Measurements from ENCODE around the gene CYP3A7. TPM values are rescaled to one million over a fixed set of nuclear protein-coding genes. Genes with fewer than 3 reads are reported as not detected.

The CYP3A7 gene
- total and polyA plus RNA-seq, 2 of the 13 experiments (the other 11 are each of a cell fraction or from before 2014, with no cell fraction given), result 5.8 to 6.4 TPM

- TF ChIP-seq HMGXB4 (CRISPR knock-in tag; IDR thresholded peaks at IDR 0.05; ENCODE audit: borderline replicate concordance in 1 of 2, low read depth in 1 of 2) (peak; percentile 21 to 62; a peak in 3 of 4 replicates), RFX1 (IDR thresholded peaks at IDR 0.05) (no peak), IKZF1 (IDR thresholded peaks at IDR 0.05) (no peak), ASH2L (IDR thresholded peaks at IDR 0.05; ENCODE audit: insufficient read length, low read depth, low read length) (no peak), SP4 (CRISPR knock-in tag; IDR thresholded peaks at IDR 0.05) (no peak), ZFYVE20 (CRISPR knock-in tag; IDR thresholded peaks at IDR 0.05; ENCODE audit: borderline replicate concordance, low read depth) (0 out of 2 replicates have a peak, but pooled peaks have one; percentile 61), ZNF362 (CRISPR knock-in tag; IDR thresholded peaks at IDR 0.05; ENCODE audit: borderline replicate concordance) (0 out of 2 replicates have a peak, but pooled peaks have one; percentile 22), ZNF691 (CRISPR knock-in tag; IDR thresholded peaks at IDR 0.05; ENCODE audit: borderline replicate concordance, low read depth) (peak; percentile 57), IRF2 (CRISPR knock-in tag; IDR thresholded peaks at IDR 0.05) (peak; percentile 80), KDM3A (CRISPR knock-in tag; IDR thresholded peaks at IDR 0.05; ENCODE audit: low read depth) (0 out of 2 replicates have a peak, but pooled peaks have one; percentile 21), CBX2 (IDR thresholded peaks at IDR 0.05; ENCODE audit: low read depth, low read length) (no peak), CBX2 (CRISPR knock-in tag; IDR thresholded peaks at IDR 0.05; ENCODE audit: low read depth) (peak; percentile 29; the same call in 1 of the 2 replicates), ZNF350 (CRISPR knock-in tag; IDR thresholded peaks at IDR 0.05; ENCODE audit: borderline replicate concordance, low read depth) (peak; percentile 93), THRA (CRISPR knock-in tag; IDR thresholded peaks at IDR 0.05; ENCODE audit: borderline replicate concordance) (peak; percentile 87), SOX5 (CRISPR knock-in tag; IDR thresholded peaks at IDR 0.05; ENCODE audit: borderline replicate concordance) (peak; percentile 75; the same call in 1 of the 2 replicates), ZMYM2 (CRISPR knock-in tag; IDR thresholded peaks at IDR 0.05) (0 out of 2 replicates have a peak, but pooled peaks have one; percentile 44), BRF2 (CRISPR knock-in tag; IDR thresholded peaks at IDR 0.05) (0 out of 2 replicates have a peak, but pooled peaks have one; percentile 27), GLMP (CRISPR knock-in tag; IDR thresholded peaks at IDR 0.05; ENCODE audit: borderline replicate concordance) (no peak), MNT (IDR thresholded peaks at IDR 0.05) (no peak)
Observed at GRCh38 chr7:99693427-99694200, 41.4 kb downstream of the CYP3A7 start (continued).
